Measurements from ENCODE around the gene ECSCR. TPM values are rescaled to one million over a fixed set of nuclear protein-coding genes. Genes with fewer than 3 reads are reported as not detected.

The ECSCR gene
- total and polyA plus RNA-seq, 9 donors, result 4.4 to 43.5 (median 11.1) TPM

GRCh38 chr5:139461176-139461575, 1.4 kb downstream of the ECSCR start:
- Histone ChIP-seq H3K4me1 (ENCODE audit: insufficient read depth) (no peaks in the 10 kb centered on the region), H3K36me3 (no peaks in the 10 kb centered on the region), H3K27ac (no peak overlapping the region), H3K4me3 (no peak overlapping the region), H3K27me3 (no peaks in the 10 kb centered on the region), H3K9me3 (no peaks in the 10 kb centered on the region)
- intact Hi-C loops (cut with DNase I), result no loop called here
- WGBS, 3 donors, result 72 to 93% (median 85%) methylated on average over 7 of the region's 7 CpGs
- no peak for DNase-seq
- TF ChIP-seq CTCF (IDR thresholded peaks at IDR 0.05) (no peak), EP300 (IDR thresholded peaks at IDR 0.05) (no peak), POLR2A (IDR thresholded peaks at IDR 0.05) (no peak)

DNA sequence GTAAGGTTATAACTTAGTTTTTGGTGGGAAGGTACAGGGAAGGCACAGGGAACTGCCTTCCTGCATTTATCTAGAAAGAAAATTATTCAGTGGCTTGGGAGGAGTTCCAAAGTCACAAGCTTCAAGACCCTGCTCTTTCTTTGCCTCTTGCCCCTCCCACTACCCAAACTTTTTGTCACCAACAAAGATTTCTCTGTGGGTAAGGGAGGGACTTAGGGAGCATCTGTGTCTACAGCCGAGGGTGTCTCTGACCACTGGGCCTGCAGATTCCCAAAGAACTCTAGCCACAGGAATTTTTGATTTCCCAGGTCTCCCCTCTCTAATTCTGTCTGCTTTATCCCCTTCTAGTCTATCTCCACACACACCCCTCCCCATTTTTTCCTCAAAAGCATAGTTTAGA, 2.1 kb downstream of the ECSCR start:
- intact Hi-C loops (cut with DNase I), result no loop called here
- WGBS, 3 donors, result 46 to 79% (median 67%) methylated on average over 1 of the region's 1 CpG
- H3K4me3 ChIP-seq, result no peak overlapping the region
- no peaks in the 10 kb centered on the region for H3K36me3 ChIP-seq
- no peaks in the 10 kb centered on the region for H3K27me3 ChIP-seq
- H3K4me1 ChIP-seq (ENCODE audit: insufficient read depth), result no peaks in the 10 kb centered on the region
- DNase-seq, result no peak
- no peaks in the 10 kb centered on the region for H3K9me3 ChIP-seq
- H3K27ac ChIP-seq, result no peak overlapping the region
- TF ChIP-seq POLR2A (IDR thresholded peaks at IDR 0.05), result no peak
- TF ChIP-seq CTCF (IDR thresholded peaks at IDR 0.05), result no peak
- TF ChIP-seq EP300 (IDR thresholded peaks at IDR 0.05), result no peak

DNA sequence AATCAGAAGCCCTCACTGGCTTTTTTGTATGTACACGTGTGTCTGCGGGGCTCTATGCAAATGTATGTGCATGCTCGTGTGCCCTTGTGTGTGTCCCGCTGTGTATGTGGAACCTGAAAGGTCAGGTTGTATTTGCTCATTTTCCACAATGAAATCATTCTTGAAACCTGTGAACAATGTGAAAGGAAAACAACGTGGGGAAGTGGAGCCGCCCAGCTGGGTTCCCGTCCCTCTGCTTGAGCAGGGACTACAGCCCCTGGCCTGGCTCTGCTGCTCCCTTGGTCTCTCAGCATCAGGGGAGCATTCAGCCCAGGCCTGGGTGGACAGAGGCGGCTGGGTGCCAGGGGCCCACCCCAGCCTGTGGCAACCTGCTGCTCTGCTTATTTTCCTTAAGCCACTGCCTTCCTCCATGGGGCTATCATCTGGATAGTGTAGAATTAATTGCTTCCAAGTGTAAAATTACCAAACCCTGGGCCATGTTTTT, 3.0 kb downstream of the ECSCR start:
- intact Hi-C loops (cut with DNase I), result no loop called here
- TF ChIP-seq EP300 (IDR thresholded peaks at IDR 0.05), result no peak
- TF ChIP-seq POLR2A (IDR thresholded peaks at IDR 0.05), result no peak
- TF ChIP-seq CTCF (IDR thresholded peaks at IDR 0.05), result no peak
- Histone ChIP-seq H3K4me3 (no peak overlapping the region), H3K27me3 (no peaks in the 10 kb centered on the region), H3K36me3 (no peaks in the 10 kb centered on the region), H3K9me3 (no peaks in the 10 kb centered on the region), H3K27ac (no peak overlapping the region), H3K4me1 (ENCODE audit: insufficient read depth) (no peaks in the 10 kb centered on the region)
- WGBS, 3 donors, result 84 to 91% (median 84%) methylated on average over 8 of the region's 8 CpGs
- no peak for DNase-seq

GRCh38 chr5:139458580-139459407, 3.7 kb downstream of the ECSCR start:
- H3K36me3 ChIP-seq, result no peaks in the 10 kb centered on the region
- no peak overlapping the region for H3K27ac ChIP-seq

More at GRCh38 chr5:139458580-139459407, 3.7 kb downstream of the ECSCR start:
- intact Hi-C loops (cut with DNase I), result no loop called here
- 66 to 69% (median 68%) methylated on average over 8 of the region's 8 CpGs for WGBS, 3 donors
- TF ChIP-seq POLR2A (IDR thresholded peaks at IDR 0.05), result no peak
- no peak for TF ChIP-seq EP300 (IDR thresholded peaks at IDR 0.05)
- TF ChIP-seq CTCF (IDR thresholded peaks at IDR 0.05), result no peak
- Histone ChIP-seq H3K4me1 (ENCODE audit: insufficient read depth) (no peaks in the 10 kb centered on the region), H3K9me3 (no peaks in the 10 kb centered on the region), H3K27me3 (no peaks in the 10 kb centered on the region), H3K4me3 (no peak overlapping the region)
- DNase-seq, result no peak
